ENCODE results near the gene C1D. TPM values are rescaled to one million over a fixed set of nuclear protein-coding genes. Genes with fewer than 3 reads are reported as not detected.
"Not testable (repeated sequence)": the region's sequence is repeated elsewhere in the genome, so short reads cannot be mapped to it uniquely, and the experiment has no call there.

C1D gene
- total RNA-seq, 2 experiments from 2014 or later: 28.1 to 35.0 TPM

DNA sequence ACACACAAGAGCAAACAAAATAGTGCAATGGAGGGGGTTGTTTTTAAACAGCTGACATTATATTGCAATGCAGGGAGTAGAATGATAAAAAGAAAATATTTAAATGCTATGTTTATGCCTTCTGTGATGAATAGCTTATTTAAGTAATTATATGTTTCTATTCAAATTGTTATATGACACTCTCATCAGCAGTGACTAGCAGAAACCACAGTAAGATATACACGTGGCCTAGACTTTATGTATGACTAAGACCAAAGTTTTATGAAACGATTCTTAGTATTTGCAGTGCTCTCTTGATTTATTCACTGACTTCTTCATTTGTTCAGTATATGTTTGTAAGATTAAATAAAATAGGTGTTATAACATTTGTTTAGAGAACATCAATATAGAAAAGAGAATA is 26.1 kb upstream of the C1D start:
- no peaks in the 10 kb centered on the region for H3K9me3 Mint-ChIP-seq
- H3K27me3 Mint-ChIP-seq: no peaks in the 10 kb centered on the region
- ChIA-PET POLR2A (no interaction called here), CTCF (interaction anchor here (0.7 to 1.4 kb wide), 4 partner anchors 13 to 855 kb away, joined by 3 read pairs; no protein-coding TSS in a partner anchor)
- H3K36me3 Mint-ChIP-seq (ENCODE audit: low read depth): no peaks in the 10 kb centered on the region
- intact Hi-C loops (cut with micrococcal nuclease): no loop called here
- H3K4me3 Mint-ChIP-seq: no peak overlapping the region
- no peak for DNase-seq
- TF ChIP-seq, protein P1, sequence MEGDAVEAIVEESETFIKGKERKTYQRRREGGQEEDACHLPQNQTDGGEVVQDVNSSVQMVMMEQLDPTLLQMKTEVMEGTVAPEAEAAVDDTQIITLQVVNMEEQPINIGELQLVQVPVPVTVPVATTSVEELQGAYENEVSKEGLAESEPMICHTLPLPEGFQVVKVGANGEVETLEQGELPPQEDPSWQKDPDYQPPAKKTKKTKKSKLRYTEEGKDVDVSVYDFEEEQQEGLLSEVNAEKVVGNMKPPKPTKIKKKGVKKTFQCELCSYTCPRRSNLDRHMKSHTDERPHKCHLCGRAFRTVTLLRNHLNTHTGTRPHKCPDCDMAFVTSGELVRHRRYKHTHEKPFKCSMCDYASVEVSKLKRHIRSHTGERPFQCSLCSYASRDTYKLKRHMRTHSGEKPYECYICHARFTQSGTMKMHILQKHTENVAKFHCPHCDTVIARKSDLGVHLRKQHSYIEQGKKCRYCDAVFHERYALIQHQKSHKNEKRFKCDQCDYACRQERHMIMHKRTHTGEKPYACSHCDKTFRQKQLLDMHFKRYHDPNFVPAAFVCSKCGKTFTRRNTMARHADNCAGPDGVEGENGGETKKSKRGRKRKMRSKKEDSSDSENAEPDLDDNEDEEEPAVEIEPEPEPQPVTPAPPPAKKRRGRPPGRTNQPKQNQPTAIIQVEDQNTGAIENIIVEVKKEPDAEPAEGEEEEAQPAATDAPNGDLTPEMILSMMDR (IDR thresholded peaks at IDR 0.05): no peak
- peaks cover 8% of the 10 kb centered on the region for H3K4me1 Mint-ChIP-seq (ENCODE audit: low read depth)
- no peak overlapping the region for H3K27ac Mint-ChIP-seq
- ATAC-seq: no peak

DNA sequence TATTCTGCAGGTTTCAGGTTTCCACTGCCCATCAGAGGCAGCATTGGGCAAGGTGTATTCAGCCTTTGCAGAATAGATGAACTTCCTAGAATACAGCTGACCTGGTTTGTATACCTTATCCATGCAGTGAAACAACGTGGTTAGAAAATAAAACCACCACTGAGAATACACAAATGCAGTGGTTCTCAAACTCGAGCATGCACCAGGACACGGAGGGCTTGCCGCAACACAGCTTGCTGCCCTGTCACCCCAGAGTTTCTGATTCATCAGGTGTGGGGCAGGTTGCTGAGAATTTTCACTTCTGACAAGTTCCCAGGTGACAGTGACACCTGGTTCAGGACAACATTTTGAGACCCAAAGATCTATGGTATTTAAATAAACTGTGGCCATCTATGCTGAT is 23.4 kb upstream of the C1D start:
- ATAC-seq (no peak), DNase-seq (no peak)
- POLR2A ChIA-PET: no interaction called here
- H3K4me3 Mint-ChIP-seq: no peak overlapping the region
- TF ChIP-seq, protein P1 (IDR thresholded peaks at IDR 0.05): no peak
- no peak overlapping the region for H3K27ac Mint-ChIP-seq
- intact Hi-C loops (cut with micrococcal nuclease): no loop called here
- H3K27me3 Mint-ChIP-seq: peaks cover 2% of the 10 kb centered on the region
- H3K36me3 Mint-ChIP-seq (ENCODE audit: low read depth): no peaks in the 10 kb centered on the region
- peaks cover 8% of the 10 kb centered on the region for H3K4me1 Mint-ChIP-seq (ENCODE audit: low read depth)
- CTCF ChIA-PET: no interaction called here
- H3K9me3 Mint-ChIP-seq: no peaks in the 10 kb centered on the region

DNA sequence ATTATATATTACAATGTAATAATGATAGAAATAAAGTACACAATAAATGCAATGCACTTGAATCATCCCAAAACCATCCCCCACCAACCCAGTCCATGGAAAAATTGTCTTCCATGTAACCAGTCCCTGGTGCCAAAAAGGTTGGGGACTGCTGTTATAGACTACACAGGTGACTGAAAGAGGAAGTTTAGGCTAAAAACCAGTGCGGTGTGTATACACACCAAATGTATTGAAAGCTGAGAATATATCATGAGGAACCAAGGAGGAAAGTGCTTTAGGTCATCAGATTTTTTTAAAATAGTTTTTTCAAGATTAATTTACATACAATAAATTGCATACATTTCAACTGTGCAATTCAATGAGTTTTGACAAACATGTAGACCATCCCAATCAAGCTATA is 20.5 kb upstream of the C1D start:
- Mint-ChIP-seq H3K27ac (no peak overlapping the region), H3K9me3 (no peaks in the 10 kb centered on the region), H3K4me3 (no peak overlapping the region), H3K4me1 (ENCODE audit: low read depth) (no peaks in the 10 kb centered on the region), H3K27me3 (peaks cover 3% of the 10 kb centered on the region), H3K36me3 (ENCODE audit: low read depth) (no peaks in the 10 kb centered on the region)
- ATAC-seq (no peak), DNase-seq (no peak)
- intact Hi-C loops (cut with micrococcal nuclease): no loop called here
- ChIA-PET POLR2A (no interaction called here), CTCF (interaction anchor here (1.3 kb wide), 1 partner anchor 39 kb away, joined by 3 read pairs; no protein-coding TSS in a partner anchor)
- TF ChIP-seq, protein P1 (IDR thresholded peaks at IDR 0.05): no peak

DNA sequence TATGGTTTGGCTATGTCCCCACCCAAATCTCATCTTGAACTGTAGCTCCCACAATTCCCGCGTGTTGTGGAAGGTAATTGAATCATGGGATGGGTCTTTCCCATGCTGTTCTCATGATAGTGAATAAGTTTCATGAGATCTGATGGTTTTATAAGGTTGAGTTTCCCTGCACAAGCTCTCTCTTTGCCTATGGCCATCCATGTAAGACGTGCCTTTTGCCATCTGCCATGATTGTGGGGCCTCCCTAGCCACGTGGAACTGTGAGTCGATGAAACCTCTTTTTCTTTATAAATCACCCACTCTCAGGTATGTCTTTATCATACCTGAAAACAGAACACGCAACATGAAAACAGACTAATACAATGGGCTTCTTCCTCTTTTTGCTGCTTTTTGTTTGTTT is 11.2 kb upstream of the C1D start:
- CTCF ChIA-PET: no interaction called here
- no peaks in the 10 kb centered on the region for H3K9me3 Mint-ChIP-seq
- H3K27me3 Mint-ChIP-seq: peaks cover under 1% of the 10 kb centered on the region
- POLR2A ChIA-PET: no interaction called here
- DNase-seq: no peak
- no peaks in the 10 kb centered on the region for H3K36me3 Mint-ChIP-seq (ENCODE audit: low read depth)
- H3K4me1 Mint-ChIP-seq (ENCODE audit: low read depth): no peaks in the 10 kb centered on the region
- no peak overlapping the region for H3K27ac Mint-ChIP-seq
- intact Hi-C loops (cut with micrococcal nuclease): no loop called here
- ATAC-seq: no peak
- TF ChIP-seq, protein P1 (IDR thresholded peaks at IDR 0.05): no peak
- H3K4me3 Mint-ChIP-seq: no peak overlapping the region

DNA sequence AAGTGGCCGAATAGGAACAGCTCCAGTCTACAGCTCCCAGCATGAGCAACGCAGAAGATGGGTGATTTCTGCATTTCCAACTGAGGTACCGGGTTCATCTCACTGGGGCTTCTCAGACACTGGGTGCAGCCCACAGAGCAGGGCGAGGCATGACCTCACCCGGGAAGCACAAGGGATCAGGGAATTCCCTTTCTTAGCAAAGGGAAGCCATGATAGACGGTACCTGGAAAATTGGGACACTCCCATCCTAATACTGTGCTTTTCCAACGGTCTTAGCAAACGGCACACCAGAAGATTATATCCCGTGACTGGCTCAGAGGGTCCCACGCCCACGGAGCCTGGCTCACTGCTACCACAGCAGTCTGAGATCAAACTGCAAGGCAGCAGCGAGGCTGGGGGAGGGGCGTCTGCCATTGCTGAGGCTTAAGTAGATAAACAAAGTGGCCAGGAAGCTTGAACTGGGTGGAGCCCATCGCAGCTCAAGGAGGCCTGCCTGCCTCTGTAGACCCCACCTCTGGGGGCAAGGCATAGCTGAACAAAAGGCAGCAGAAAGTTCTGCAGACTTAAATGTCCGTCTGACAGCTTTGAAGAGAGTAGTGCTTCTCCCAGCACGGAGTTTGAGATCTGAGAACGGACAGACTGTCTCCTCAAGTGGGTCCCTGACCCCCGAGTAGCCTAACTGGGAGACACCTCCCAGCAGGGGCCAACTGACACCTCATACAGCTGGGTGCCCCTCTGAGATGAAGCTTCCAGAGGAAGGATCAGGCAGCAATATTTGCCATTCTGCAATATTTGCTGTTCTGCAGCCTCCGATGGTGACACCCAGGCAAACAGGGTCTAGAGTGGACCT is 1.2 kb upstream of the C1D start:
- H3K9me3 Mint-ChIP-seq; intact Hi-C loops (cut with micrococcal nuclease); H3K4me3 Mint-ChIP-seq; H3K36me3 Mint-ChIP-seq (ENCODE audit: low read depth); H3K27ac Mint-ChIP-seq; ATAC-seq; H3K27me3 Mint-ChIP-seq; POLR2A ChIA-PET: not testable (repeated sequence)
- peak; percentile 41 for DNase-seq
- H3K4me1 Mint-ChIP-seq (ENCODE audit: low read depth): peaks cover 22% of the 10 kb centered on the region
- CTCF ChIA-PET: interaction anchor here (1.8 kb wide), 1 partner anchor 59 kb away, joined by 4 read pairs; no protein-coding TSS in a partner anchor
